A549 treated with CORT108297 at 1 μM for 4 hours (cell line): ENCODE measurements around the gene IFIT1B. TPM values are rescaled to one million over a fixed set of nuclear protein-coding genes. Genes with fewer than 3 reads are reported as not detected.

Experiments
- total RNA-seq: library from RNA; stranded (reverse); fragments of 200-300 nt; extraction: Qiagen RNA extraction; gene quantifications from 5 replicates; pipeline ENCODE4 v1.2.3, GENCODE V29; 2022

IFIT1B gene, protein sequence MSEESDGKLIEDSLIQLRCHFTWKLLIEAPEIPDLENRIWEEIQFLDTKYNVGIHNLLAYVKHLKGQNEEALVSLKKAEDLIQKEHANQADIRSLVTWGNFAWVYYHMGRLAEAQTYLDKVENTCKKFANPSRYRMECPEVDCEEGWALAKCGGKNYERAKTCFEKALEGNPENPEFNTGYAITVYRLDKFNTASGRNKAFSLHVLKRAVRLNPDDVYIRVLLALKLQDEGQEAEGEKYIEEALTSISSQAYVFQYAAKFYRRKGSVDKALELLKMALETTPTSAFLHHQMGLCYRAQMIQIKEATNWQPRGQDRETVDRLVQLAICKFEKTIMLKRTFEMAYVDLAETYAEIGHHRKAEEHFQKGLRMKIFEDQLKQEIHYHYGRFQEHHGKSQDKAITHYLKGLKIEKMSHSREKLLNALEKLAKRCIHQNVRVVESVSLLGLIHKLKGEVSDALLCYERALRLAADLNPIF
- total RNA-seq, result not detected in 5 replicates

DNA sequence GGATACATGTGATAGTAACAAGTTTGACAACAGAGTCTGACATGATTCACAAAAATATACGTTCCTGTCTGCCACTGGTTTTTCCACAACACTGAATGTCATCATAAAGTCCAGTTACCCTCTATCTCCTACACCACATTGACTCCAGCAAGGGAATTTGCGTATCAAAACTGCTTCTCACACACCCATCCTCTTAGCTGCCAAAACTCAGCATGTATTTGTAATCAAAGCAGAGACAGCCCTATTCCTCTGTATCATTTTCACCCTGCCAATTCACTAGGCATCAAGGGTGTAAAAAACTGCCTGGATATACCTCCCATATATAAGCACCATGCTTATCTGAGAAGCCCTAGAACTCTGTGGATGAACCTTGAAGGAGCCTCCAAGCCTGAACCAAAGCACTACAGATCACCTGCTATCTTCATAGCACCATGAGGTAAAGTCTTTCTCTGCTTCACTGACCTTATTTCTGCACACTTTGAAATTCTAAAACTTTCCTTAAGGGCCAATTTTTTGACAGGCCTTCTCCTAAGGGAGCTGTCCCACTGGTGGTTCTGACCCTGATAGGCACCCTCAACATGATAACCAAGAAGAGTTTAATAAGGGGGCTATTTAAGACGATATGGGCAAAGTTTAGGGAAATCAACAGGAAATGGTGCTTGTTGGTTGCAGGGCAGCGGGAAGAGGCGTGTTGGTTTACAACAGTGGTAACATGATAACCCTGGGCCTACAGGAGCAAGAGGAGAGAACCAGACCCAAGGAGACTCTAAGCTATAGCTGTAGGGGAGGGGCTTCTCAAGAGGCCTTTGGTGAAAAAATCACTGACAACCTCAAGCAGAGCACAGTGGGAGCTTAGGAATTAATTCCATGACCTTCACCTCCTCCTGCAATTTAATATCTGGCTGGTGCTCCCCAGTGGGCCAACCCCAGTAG lies at the start of gene IFIT1B:
IFIT1B (plus strand) TSS at position 352 of the 933 bp plus-strand sequence; CDS start at position 432, 80 bp downstream.

DNA sequence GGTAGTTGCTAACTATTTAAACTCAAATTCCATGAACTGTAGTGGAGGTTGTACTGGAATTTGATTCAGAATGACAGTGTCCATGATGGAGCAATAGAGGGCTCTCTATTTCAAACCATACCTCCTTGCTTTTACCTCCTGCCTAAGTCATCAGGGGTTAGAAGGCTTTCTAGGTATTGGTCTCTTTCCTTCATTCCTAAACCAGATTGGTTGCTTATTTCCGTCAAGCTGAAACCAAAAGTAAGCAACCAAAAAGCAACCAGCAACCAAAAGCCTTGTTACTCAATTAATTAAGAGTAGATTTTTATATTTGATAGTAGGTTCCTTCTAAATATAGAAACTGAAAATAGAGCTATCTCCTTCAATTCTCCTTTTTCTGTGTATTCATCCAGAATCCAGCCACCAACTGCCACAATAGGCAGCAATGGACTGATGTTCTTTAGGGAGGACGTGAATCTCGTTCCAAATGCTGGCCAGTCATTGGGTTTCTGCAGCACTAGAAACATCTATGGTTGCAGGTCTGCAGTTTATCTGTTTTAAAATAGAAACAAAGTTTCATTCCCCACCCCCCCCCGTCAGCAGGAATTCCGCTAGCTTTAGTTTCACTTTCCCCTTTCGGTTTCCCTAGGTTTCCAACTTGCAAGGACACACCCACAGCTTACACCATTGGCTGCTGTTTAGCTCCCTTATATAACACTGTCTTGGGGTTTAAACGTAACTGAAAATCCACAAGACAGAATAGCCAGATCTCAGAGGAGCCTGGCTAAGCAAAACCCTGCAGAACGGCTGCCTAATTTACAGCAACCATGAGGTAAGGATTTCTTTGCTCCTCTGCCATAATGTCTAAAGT lies 14.3 kb downstream of the IFIT1B start, which contains the start of gene IFIT1:
IFIT1 (plus strand) TSS at position 717 of the 850 bp plus-strand sequence; CDS start at position 807, 90 bp downstream.

GRCh38 chr10:89414146-89414878 lies 36.5 kb downstream of the IFIT1B start, which contains the start of gene IFIT5:
TSS of gene IFIT5 (plus strand) at chr10:89414568. CDS start at chr10:89414799, 231 bp downstream.

Other genes starting within 250 kb of the IFIT1B start
- gene CH25H, start 170.7 kb upstream of the IFIT1B start, total RNA-seq, result 0.06 to 0.07 TPM (median 0.07 TPM) in 3 of 5 replicates, not detected in the others
- 42.6 to 54.6 TPM (median 44.5 TPM) in 5 replicates for gene LIPA, start 126.3 kb upstream of the IFIT1B start, total RNA-seq
- 2.4 to 3.5 TPM (median 3.3 TPM) in 5 replicates for gene IFIT2, start 76.0 kb upstream of the IFIT1B start, total RNA-seq
- 4.2 to 6.5 TPM (median 5.9 TPM) in 5 replicates for gene IFIT3, start 50.1 kb upstream of the IFIT1B start, total RNA-seq
- 4.1 to 6.9 TPM (median 5.1 TPM) in 5 replicates for gene IFIT1, start 14.6 kb downstream of the IFIT1B start, total RNA-seq
- 5.8 to 11.3 TPM (median 8.0 TPM) in 5 replicates for gene IFIT5, start 36.5 kb downstream of the IFIT1B start, total RNA-seq
- gene SLC16A12, start 157.5 kb downstream of the IFIT1B start, total RNA-seq, result 0.05 to 0.16 TPM (median 0.05 TPM) in 5 replicates